AG20443 (cell line): ENCODE results near the gene MYO18A.

Experiments
- DNase-seq: peaks from one replicate; pipeline ENCODE4 v3.0.0; 2012; ENCODE audit warnings: low spot score, mixed read lengths

The MYO18A gene

GRCh38 chr17:29022074-29022473 lies 158.1 kb downstream of the MYO18A start:
- no peak for DNase-seq

GRCh38 chr17:29021226-29021625 lies 159.0 kb downstream of the MYO18A start:
- DNase-seq = no peak
